ENCODE data around the gene LRBA.

Gene LRBA

DNA sequence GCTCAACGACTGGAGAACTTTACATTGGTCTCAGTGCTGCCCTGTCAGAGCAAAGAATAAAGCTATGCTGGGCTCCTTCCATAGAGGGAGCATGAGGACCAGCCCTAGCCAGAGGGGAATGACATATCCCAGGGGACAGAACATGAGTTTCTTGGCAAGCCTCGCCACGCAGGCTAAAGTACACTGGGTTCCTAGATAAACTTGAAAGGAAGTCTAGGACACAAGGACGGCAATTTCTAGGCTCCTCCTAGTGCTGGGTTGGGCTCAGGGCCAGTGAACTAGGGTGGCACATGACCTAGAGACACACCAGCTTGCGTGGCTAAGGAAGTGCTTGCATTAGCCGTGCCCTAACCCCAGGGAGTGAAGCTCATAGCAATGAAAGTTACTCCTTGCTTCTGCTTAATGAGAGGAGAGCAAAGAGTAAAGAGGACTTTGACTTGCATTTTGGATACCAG is 292.1 kb downstream of the LRBA start:
- TF ChIP-seq, protein P1, sequence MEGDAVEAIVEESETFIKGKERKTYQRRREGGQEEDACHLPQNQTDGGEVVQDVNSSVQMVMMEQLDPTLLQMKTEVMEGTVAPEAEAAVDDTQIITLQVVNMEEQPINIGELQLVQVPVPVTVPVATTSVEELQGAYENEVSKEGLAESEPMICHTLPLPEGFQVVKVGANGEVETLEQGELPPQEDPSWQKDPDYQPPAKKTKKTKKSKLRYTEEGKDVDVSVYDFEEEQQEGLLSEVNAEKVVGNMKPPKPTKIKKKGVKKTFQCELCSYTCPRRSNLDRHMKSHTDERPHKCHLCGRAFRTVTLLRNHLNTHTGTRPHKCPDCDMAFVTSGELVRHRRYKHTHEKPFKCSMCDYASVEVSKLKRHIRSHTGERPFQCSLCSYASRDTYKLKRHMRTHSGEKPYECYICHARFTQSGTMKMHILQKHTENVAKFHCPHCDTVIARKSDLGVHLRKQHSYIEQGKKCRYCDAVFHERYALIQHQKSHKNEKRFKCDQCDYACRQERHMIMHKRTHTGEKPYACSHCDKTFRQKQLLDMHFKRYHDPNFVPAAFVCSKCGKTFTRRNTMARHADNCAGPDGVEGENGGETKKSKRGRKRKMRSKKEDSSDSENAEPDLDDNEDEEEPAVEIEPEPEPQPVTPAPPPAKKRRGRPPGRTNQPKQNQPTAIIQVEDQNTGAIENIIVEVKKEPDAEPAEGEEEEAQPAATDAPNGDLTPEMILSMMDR (IDR thresholded peaks at IDR 0.05; ENCODE audit: low read depth, low read length, missing control alignments): no peak
- DNase-seq (ENCODE audit: extremely low read depth, low read depth): no peak
- no peak overlapping the region for H3K4me3 ChIP-seq (replicated peaks; ENCODE audit: low read depth, low read length)

DNA sequence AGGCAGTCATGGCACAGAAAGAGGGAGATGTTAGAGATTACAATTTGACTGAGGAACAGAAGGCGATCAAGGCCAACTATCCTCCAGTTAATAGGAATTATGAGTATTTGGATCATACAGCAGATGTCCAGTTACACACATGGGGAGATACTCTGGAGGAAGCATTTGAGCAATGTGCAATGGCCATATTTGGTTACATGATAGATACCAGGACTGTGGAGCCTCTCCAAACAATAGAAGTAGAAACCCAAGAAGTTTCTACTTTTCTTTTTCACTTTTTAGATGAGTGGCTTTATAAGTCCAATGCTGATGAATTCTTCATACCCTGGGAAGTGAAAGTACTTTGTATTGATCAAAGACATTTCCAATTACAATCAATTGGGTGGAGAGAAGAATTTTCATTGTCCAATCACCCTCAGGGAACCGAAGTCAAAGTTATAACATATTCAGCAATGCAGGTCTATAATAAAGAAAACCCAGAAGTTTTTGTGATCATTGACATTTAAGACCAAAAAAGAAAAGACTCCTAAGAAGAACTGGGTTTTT is 294.0 kb downstream of the LRBA start:
- no peak overlapping the region for H3K4me3 ChIP-seq (replicated peaks; ENCODE audit: low read depth, low read length)
- no peak for DNase-seq (ENCODE audit: extremely low read depth, low read depth)
- TF ChIP-seq, protein P1 (IDR thresholded peaks at IDR 0.05; ENCODE audit: low read depth, low read length, missing control alignments): no peak

DNA sequence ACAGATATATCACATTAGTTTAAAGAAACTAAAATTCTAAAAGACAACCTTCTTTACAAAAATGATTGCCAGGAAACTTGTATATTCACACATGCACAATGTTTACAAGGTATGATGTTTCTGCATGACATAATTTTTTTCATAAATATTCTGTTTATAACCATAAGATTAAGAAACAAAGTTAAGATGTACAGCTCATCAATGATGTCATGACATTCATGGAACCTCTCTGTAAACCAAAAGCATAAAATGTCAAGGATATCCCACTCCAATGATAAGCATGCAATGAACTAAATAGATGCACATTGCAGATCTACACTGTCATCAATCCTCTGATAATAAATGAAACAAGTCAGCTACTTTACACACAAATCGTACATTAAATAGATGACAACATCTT is 297.1 kb downstream of the LRBA start:
- TF ChIP-seq, protein P1 (IDR thresholded peaks at IDR 0.05; ENCODE audit: low read depth, low read length, missing control alignments): no peak
- H3K4me3 ChIP-seq (replicated peaks; ENCODE audit: low read depth, low read length): no peak overlapping the region
- no peak for DNase-seq (ENCODE audit: extremely low read depth, low read depth)

DNA sequence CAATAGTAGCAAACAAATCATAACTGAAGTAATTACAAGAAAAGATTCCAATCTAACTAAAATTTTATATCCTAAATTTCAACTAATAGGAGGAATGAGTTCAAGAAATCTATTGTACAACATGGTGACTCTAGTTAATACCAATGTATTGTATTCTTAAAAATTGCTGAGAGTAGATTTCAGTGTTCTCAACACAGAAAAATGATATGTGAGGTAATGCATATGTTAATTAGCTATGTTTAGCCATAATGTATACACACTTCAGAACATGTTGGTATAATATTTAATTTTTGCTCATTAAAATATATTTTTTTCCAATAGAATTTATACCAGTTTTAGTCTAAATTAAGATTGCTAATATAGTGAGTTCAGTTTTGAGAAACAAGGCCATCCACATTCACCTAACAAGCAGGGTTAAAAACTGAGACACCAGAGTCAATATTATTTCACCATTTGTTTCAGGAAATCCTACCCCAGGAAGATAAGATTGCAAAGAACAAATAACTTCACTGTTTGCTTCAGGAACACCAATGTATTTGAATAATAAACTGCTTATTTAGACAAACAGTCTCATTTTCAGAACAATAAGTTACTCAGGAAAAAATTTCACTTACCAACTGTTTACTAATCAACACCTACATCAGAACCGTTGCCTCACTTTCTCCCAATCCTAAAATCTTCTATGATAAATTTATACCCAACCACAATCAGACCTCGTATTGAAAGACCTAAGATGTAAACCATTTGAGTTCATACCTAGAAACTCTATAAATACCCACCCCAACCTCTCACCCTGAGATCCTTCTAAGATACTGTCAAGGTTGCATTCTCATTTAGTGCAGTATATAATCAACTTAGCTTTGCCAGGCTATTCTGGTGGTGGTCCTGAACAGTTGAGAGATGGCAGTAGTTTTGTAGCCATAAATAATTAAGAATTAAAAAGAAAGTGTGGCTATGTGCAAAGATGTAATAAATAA is 300.3 kb downstream of the LRBA start:
- H3K4me3 ChIP-seq (replicated peaks; ENCODE audit: low read depth, low read length): no peak overlapping the region
- TF ChIP-seq, protein P1 (IDR thresholded peaks at IDR 0.05; ENCODE audit: low read depth, low read length, missing control alignments): no peak
- DNase-seq (ENCODE audit: extremely low read depth, low read depth): no peak

DNA sequence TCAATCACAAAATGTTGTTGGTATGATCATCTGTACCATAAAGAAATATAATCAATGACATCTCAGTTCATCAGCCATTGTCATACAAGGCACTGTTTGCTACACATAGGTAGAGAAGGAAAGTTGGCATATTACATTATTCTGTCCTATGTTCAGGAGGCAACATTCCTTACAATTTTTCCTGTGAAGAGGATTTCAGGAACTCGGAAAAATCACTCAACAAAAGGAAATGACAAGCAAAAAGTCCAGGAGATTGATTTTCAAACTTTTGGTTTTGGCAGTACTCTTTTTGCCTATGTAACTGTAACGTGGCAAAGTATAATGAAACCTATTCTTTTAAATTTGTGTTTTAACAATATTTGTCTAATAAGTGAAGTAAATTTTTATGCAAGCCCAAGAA is 301.8 kb downstream of the LRBA start:
- TF ChIP-seq, protein P1 (IDR thresholded peaks at IDR 0.05; ENCODE audit: low read depth, low read length, missing control alignments): no peak

DNA sequence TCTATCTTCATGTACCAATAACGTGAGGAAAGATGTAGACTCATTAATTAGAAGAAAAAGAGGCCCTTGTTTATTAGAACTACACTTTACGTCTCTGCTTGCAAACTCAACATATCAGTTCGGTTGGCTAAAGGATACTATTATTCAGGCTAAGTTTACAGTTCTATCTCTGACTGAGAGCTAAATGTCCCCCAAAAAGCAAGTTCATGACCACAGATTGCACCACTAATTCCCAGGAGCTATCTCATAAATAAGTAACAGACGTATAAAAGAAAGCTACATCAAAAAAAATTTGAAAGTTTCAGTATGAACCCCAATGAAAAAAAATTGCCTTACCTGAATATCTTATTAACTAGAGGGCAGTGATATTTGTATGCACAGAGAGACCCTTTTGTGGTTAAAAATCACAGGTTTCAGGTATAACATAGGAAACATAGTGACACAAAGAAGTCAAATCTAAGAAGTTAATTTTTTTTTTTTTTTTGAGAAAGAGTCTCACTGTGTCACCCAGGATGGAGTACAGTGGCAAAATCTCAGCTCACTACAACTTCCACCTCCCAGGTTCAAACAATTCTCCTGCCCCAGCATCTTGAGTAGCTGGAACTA is 304.2 kb downstream of the LRBA start:
- DNase-seq (ENCODE audit: extremely low read depth, low read depth): no peak
- H3K4me3 ChIP-seq (replicated peaks; ENCODE audit: low read depth, low read length): no peak overlapping the region
- TF ChIP-seq, protein P1 (IDR thresholded peaks at IDR 0.05; ENCODE audit: low read depth, low read length, missing control alignments): no peak

More for the DNA sequence above, 301.8 kb downstream of the LRBA start:
- DNase-seq (ENCODE audit: extremely low read depth, low read depth): no peak
- H3K4me3 ChIP-seq (replicated peaks; ENCODE audit: low read depth, low read length): no peak overlapping the region
